Keratinocyte (primary cell): Measurements from ENCODE around the gene SAMD4A. TPM values are rescaled to one million over a fixed set of nuclear protein-coding genes. Genes with fewer than 3 reads are reported as not detected.

Experiments
- DNase-seq: peaks from one replicate; pipeline ENCODE4 v3.0.0-alpha.2; 2011; ENCODE audit warnings: low read depth, missing footprints, low spot score
- FAIRE-seq: peaks from 2 replicates; lab custom pipeline; 2011; peaks lifted over from hg19 to GRCh38; lab: Jason Lieb, UNC
- H2AFZ ChIP-seq: 2 replicates; pipeline ENCODE4 v1.6.0; 2012; ENCODE audit warnings: low read length, control low read depth, inconsistent platforms; ENCODE audit not compliant: control insufficient read depth
- H3K27ac ChIP-seq: 2 replicates; pipeline ENCODE4 v1.5.1; 2011; ENCODE audit warnings: low read length; ENCODE audit not compliant: control insufficient read depth, insufficient read depth
- H3K27me3 ChIP-seq: 3 replicates; pipeline ENCODE4 v1.6.0; 2011; ENCODE audit warnings: low read length; ENCODE audit not compliant: control insufficient read depth, insufficient read depth; ENCODE audit errors: extremely low read depth
- H3K36me3 ChIP-seq, 2 experiments: 2 replicates in 1 of 2; 3 replicates in 1 of 2; pipeline ENCODE4 v1.5.1; 2011; ENCODE audit warnings: low read length in 2 of 2, mild to moderate bottlenecking in 1 of 2; ENCODE audit not compliant: control insufficient read depth in 2 of 2, insufficient read depth in 2 of 2; ENCODE audit errors: extremely low read depth in 1 of 2
- H3K4me1 ChIP-seq: 3 replicates; pipeline ENCODE4 v1.5.1; 2011; ENCODE audit warnings: low read length; ENCODE audit not compliant: control insufficient read depth, insufficient read depth; ENCODE audit errors: extremely low read depth
- H3K4me2 ChIP-seq: 3 replicates; pipeline ENCODE4 v1.6.0; 2011; ENCODE audit warnings: low read depth, low read length; ENCODE audit not compliant: control insufficient read depth, insufficient read depth; ENCODE audit errors: extremely low read depth
- H3K4me3 ChIP-seq, 3 experiments: fragments of 200-600 bp in 1 of 3; sonication (generic) in 1 of 3; 2 replicates in 2 of 3; 3 replicates in 1 of 3; pipeline ENCODE4 v1.5.1; 2011 to 2016; ENCODE audit warnings: low read length in 3 of 3, mild to moderate bottlenecking in 3 of 3, control low read depth in 2 of 3, inconsistent platforms in 1 of 3, low read depth in 1 of 3, mixed read lengths in 1 of 3, mixed run types in 1 of 3, moderate library complexity in 1 of 3; ENCODE audit not compliant: control insufficient read depth in 2 of 3, insufficient read depth in 2 of 3; ENCODE audit errors: extremely low read depth in 1 of 3
- H3K79me2 ChIP-seq: 2 replicates; pipeline ENCODE4 v1.6.0; 2012; ENCODE audit warnings: low read length; ENCODE audit not compliant: control insufficient read depth, insufficient read depth
- H3K9ac ChIP-seq: 3 replicates; pipeline ENCODE4 v1.6.0; 2011; ENCODE audit warnings: low read length; ENCODE audit not compliant: control insufficient read depth, insufficient read depth; ENCODE audit errors: extremely low read depth
- H3K9me1 ChIP-seq: 3 replicates; pipeline ENCODE4 v1.6.0; 2011; ENCODE audit warnings: low read length; ENCODE audit not compliant: control insufficient read depth, insufficient read depth; ENCODE audit errors: extremely low read depth
- H3K9me3 ChIP-seq: 2 replicates; pipeline ENCODE4 v1.5.1; 2012; ENCODE audit warnings: low read depth, low read length; ENCODE audit not compliant: control insufficient read depth
- H4K20me1 ChIP-seq: 3 replicates; pipeline ENCODE4 v1.6.0; 2011; ENCODE audit warnings: low read length; ENCODE audit not compliant: control insufficient read depth, insufficient read depth; ENCODE audit errors: extremely low read depth
- CTCF ChIP-seq, 3 experiments: IDR thresholded peaks in 1 of 3; conservative IDR thresholded peaks in 1 of 3; optimal IDR thresholded peaks in 1 of 3; 2 replicates in 2 of 3; 3 replicates in 1 of 3; pipeline versions ENCODE3 to v1.5.1; 2011; ENCODE audit warnings: low read length in 3 of 3, mild to moderate bottlenecking in 3 of 3, moderate library complexity in 2 of 3, control low read depth in 1 of 3, inconsistent platforms in 1 of 3; ENCODE audit not compliant: insufficient read depth in 2 of 3; ENCODE audit errors: extremely low read depth in 1 of 3
- EZH2 ChIP-seq: IDR thresholded peaks from one replicate; pipeline ENCODE4 v1.6.1; 2012; ENCODE audit warnings: inconsistent platforms, mild to moderate bottlenecking, low read length, moderate library complexity
- dilution Hi-C: fragments of 300-500 bp; cut with MboI; formaldehyde crosslinking; loops from one replicate; pipeline ENCODE4 v1.7.0; 2020; ENCODE audit warnings: low sequenced_read_pairs; ENCODE audit not compliant: extremely low pct_ligation_motif_present
- polyA plus RNA-seq, 5 experiments: library from polyadenylated mRNA; depleted of rRNA in 3 of 5; stranded (reverse) in 3 of 5; stranded (forward) in 1 of 5; unstranded in 1 of 5; fragments of >200 nt; gene quantifications; 1 replicate in 1 of 5; 2 replicates in 3 of 5; 3 replicates in 1 of 5; pipeline versions ENCODE4 v1.2.1 to v1.2.3, GENCODE V29; 2011 to 2012; ENCODE audit warnings: missing spikeins in 2 of 5, low read depth in 1 of 5, low replicate concordance in 1 of 5

The SAMD4A gene
- polyA plus RNA-seq, 1 donor (not counting 4 experiments of a cell fraction or from before 2014, with no cell fraction given) = 16.2 TPM

GRCh38 chr14:54788701-54789100, 221.8 kb downstream of the SAMD4A start:
- no peak overlapping the region for H3K27ac ChIP-seq
- no peaks in the 10 kb centered on the region for H4K20me1 ChIP-seq
- no peak overlapping the region for H2AFZ ChIP-seq
- H3K79me2 ChIP-seq = no peaks in the 10 kb centered on the region
- H3K9ac ChIP-seq = no peak overlapping the region
- no peak overlapping the region for H3K4me3 ChIP-seq
- dilution Hi-C loops = no loop called here
- H3K4me2 ChIP-seq = no peak overlapping the region
- DNase-seq (no peak), FAIRE-seq (no peak)
- no peaks in the 10 kb centered on the region for H3K9me1 ChIP-seq
- H3K9me3 ChIP-seq = no peaks in the 10 kb centered on the region
- H3K36me3 ChIP-seq = peaks cover 21 to 42% of the 10 kb centered on the region in 2 experiments
- no peaks in the 10 kb centered on the region for H3K4me1 ChIP-seq
- no peaks in the 10 kb centered on the region for H3K27me3 ChIP-seq
- TF ChIP-seq CTCF (optimal IDR thresholded peaks at IDR 0.05 in 1 of 3, IDR thresholded peaks at IDR 0.05 in 1 of 3, conservative IDR thresholded peaks at IDR 0.05 in 1 of 3; ENCODE audit: extremely low read depth in 1 of 3, insufficient read depth in 2 of 3, low read length in 3 of 3) (no peak), EZH2 (no peak)

GRCh38 chr14:54789166-54789565, 222.2 kb downstream of the SAMD4A start:
- FAIRE-seq (no peak), DNase-seq (no peak)
- H3K36me3 ChIP-seq = peaks cover 18 to 38% of the 10 kb centered on the region in 2 experiments
- H3K27me3 ChIP-seq = no peaks in the 10 kb centered on the region
- no peak overlapping the region for H3K4me3 ChIP-seq
- no peak overlapping the region for H2AFZ ChIP-seq
- H3K9me1 ChIP-seq = no peaks in the 10 kb centered on the region
- no peaks in the 10 kb centered on the region for H3K9me3 ChIP-seq
- no peaks in the 10 kb centered on the region for H3K79me2 ChIP-seq
- dilution Hi-C loops = no loop called here
- H3K4me2 ChIP-seq = no peak overlapping the region
- no peaks in the 10 kb centered on the region for H4K20me1 ChIP-seq
- H3K4me1 ChIP-seq = no peaks in the 10 kb centered on the region
- no peak for TF ChIP-seq CTCF (optimal IDR thresholded peaks at IDR 0.05 in 1 of 3, IDR thresholded peaks at IDR 0.05 in 1 of 3, conservative IDR thresholded peaks at IDR 0.05 in 1 of 3; ENCODE audit: extremely low read depth in 1 of 3, insufficient read depth in 2 of 3, low read length in 3 of 3)
- TF ChIP-seq EZH2 = no peak
- H3K9ac ChIP-seq = no peak overlapping the region
- no peak overlapping the region for H3K27ac ChIP-seq
